Measurements from ENCODE around the gene SDCCAG8. TPM values are rescaled to one million over a fixed set of nuclear protein-coding genes. Genes with fewer than 3 reads are reported as not detected.

The SDCCAG8 gene
- total RNA-seq, 1 donor from 2014 or later: 19.8 TPM

DNA sequence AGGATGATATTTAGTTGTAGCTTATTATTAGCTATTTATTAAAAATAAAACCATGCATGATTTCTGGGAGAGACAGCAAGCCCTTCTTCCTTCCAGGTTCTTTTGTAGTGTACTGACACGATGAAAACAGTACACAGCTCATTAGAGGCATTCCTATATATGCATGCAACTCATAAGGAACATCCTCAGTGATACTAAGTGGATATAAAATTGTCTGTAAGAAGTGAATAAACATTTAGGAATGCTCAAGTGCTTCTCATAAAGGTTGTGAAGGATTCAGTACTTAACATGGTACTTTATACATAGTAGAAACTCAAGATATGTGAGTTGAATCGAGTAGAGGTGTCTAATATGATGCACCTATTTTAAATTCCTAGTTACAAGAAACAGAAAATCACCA, 287.7 kb downstream of the SDCCAG8 start:
- peaks cover 8% of the 10 kb centered on the region for H3K36me3 Mint-ChIP-seq (ENCODE audit: low read depth)
- TF ChIP-seq, protein P1, sequence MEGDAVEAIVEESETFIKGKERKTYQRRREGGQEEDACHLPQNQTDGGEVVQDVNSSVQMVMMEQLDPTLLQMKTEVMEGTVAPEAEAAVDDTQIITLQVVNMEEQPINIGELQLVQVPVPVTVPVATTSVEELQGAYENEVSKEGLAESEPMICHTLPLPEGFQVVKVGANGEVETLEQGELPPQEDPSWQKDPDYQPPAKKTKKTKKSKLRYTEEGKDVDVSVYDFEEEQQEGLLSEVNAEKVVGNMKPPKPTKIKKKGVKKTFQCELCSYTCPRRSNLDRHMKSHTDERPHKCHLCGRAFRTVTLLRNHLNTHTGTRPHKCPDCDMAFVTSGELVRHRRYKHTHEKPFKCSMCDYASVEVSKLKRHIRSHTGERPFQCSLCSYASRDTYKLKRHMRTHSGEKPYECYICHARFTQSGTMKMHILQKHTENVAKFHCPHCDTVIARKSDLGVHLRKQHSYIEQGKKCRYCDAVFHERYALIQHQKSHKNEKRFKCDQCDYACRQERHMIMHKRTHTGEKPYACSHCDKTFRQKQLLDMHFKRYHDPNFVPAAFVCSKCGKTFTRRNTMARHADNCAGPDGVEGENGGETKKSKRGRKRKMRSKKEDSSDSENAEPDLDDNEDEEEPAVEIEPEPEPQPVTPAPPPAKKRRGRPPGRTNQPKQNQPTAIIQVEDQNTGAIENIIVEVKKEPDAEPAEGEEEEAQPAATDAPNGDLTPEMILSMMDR (IDR thresholded peaks at IDR 0.05): no peak
- H3K4me3 Mint-ChIP-seq (ENCODE audit: unreplicated experiment): no peak overlapping the region
- H3K4me1 Mint-ChIP-seq (ENCODE audit: low read depth): peaks cover 5% of the 10 kb centered on the region
- H3K27ac Mint-ChIP-seq (ENCODE audit: unreplicated experiment): no peak overlapping the region
- DNase-seq (ENCODE audit: low spot score): no peak
- no peaks in the 10 kb centered on the region for H3K9me3 Mint-ChIP-seq (ENCODE audit: low read depth)
- no peaks in the 10 kb centered on the region for H3K27me3 Mint-ChIP-seq (ENCODE audit: low read depth)

DNA sequence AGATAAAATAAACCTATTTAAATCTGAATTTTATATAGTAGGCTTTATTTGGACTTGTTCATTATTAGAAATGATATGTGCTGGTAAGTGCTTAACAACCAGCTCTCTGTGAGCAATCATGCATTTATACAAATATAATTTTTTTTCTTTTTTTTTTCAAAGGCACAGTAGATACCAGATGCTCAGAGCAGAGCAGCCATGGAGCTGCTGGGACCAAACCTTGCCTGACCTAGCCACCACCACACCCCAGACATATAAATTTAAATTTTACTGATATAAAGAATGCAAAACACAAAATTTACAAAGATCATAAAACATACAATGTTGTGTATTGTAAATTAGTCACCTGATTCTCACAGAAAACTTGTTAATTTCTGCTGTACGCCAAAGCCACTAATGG, 290.6 kb downstream of the SDCCAG8 start:
- peaks cover 7% of the 10 kb centered on the region for H3K36me3 Mint-ChIP-seq (ENCODE audit: low read depth)
- H3K27me3 Mint-ChIP-seq (ENCODE audit: low read depth): no peaks in the 10 kb centered on the region
- H3K4me1 Mint-ChIP-seq (ENCODE audit: low read depth): peaks cover 27% of the 10 kb centered on the region
- TF ChIP-seq, protein P1 (IDR thresholded peaks at IDR 0.05): no peak
- no peaks in the 10 kb centered on the region for H3K9me3 Mint-ChIP-seq (ENCODE audit: low read depth)
- no peak for DNase-seq (ENCODE audit: low spot score)
- no peak overlapping the region for H3K4me3 Mint-ChIP-seq (ENCODE audit: unreplicated experiment)
- H3K27ac Mint-ChIP-seq (ENCODE audit: unreplicated experiment): no peak overlapping the region

- Mint-ChIP-seq H3K4me1 (ENCODE audit: low read depth) (peaks cover 27% of the 10 kb centered on the region), H3K27ac (ENCODE audit: unreplicated experiment) (no peak overlapping the region), H3K36me3 (ENCODE audit: low read depth) (peaks cover 7% of the 10 kb centered on the region), H3K9me3 (ENCODE audit: low read depth) (no peaks in the 10 kb centered on the region), H3K4me3 (ENCODE audit: unreplicated experiment) (no peak overlapping the region), H3K27me3 (ENCODE audit: low read depth) (no peaks in the 10 kb centered on the region)
- TF ChIP-seq, protein P1 (IDR thresholded peaks at IDR 0.05): no peak
- no peak for DNase-seq (ENCODE audit: low spot score)
Measured at GRCh38 chr1:243547891-243548290, 292.1 kb downstream of the SDCCAG8 start.

DNA sequence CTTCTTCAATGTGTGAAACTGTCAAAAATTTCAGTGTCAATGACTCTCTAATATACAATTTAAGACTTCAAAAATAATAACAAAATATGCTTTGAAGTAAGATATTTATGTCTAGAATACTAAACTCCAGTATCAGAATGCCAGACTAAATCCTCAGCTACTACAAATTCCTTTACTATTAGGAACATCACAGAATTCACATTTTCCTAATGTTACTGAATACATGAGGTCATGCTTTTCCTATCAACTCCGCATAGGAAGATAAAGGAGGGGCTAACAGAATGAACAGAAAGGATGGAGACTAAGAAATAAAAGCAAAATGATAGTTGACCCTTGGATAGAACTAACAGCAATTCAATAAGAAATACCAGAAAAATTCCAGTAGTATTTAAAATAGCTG, 292.7 kb downstream of the SDCCAG8 start:
- H3K4me1 Mint-ChIP-seq (ENCODE audit: low read depth): peaks cover 27% of the 10 kb centered on the region
- no peak for DNase-seq (ENCODE audit: low spot score)
- no peaks in the 10 kb centered on the region for H3K27me3 Mint-ChIP-seq (ENCODE audit: low read depth)
- H3K4me3 Mint-ChIP-seq (ENCODE audit: unreplicated experiment): no peak overlapping the region
- H3K9me3 Mint-ChIP-seq (ENCODE audit: low read depth): no peaks in the 10 kb centered on the region
- H3K27ac Mint-ChIP-seq (ENCODE audit: unreplicated experiment): no peak overlapping the region
- TF ChIP-seq, protein P1 (IDR thresholded peaks at IDR 0.05): no peak
- peaks cover 5% of the 10 kb centered on the region for H3K36me3 Mint-ChIP-seq (ENCODE audit: low read depth)

DNA sequence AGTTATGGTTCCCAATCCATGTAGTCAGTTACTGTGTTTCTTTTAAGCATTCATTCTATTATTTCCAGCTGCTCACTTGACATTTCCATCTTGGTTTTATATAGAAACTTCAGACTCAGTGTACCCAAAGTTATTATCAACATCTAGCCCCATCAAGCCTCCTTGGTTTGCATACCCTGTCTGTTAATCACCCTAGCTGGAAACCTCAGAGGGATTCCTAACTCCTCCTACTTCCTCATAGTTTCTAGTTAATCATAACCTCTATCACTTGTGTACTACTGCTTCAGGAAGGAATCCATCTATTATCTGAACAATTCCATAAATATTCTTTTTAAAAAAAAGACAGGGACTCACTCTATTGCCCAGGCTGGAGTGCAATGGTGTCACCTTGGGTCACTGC, 293.3 kb downstream of the SDCCAG8 start:
- H3K4me1 Mint-ChIP-seq (ENCODE audit: low read depth): peaks cover 27% of the 10 kb centered on the region
- no peak for DNase-seq (ENCODE audit: low spot score)
- H3K27ac Mint-ChIP-seq (ENCODE audit: unreplicated experiment): peak overlapping the region; percentile 38
- no peaks in the 10 kb centered on the region for H3K9me3 Mint-ChIP-seq (ENCODE audit: low read depth)
- H3K27me3 Mint-ChIP-seq (ENCODE audit: low read depth): no peaks in the 10 kb centered on the region
- H3K36me3 Mint-ChIP-seq (ENCODE audit: low read depth): no peaks in the 10 kb centered on the region
- H3K4me3 Mint-ChIP-seq (ENCODE audit: unreplicated experiment): no peak overlapping the region
- TF ChIP-seq, protein P1 (IDR thresholded peaks at IDR 0.05): no peak

Small RNA genes lying within 50 kb of the gene (microRNA-seq; reads per million reads assigned to microRNA genes)
- gene MIR4677 (ENCODE audit: borderline number of aligned reads): not detected

Other genes starting within 250 kb of the SDCCAG8 start
- gene CEP170, start 760 bp upstream of the SDCCAG8 start, total RNA-seq: 101 to 109 TPM (median 108 TPM) in 3 replicates

Measured in chondrocyte (in vitro differentiated cells).